ENCODE measurements around the gene RASAL2. TPM values are rescaled to one million over a fixed set of nuclear protein-coding genes. Genes with fewer than 3 reads are reported as not detected.
"Not testable (repeated sequence)": the region's sequence is repeated elsewhere in the genome, so short reads cannot be mapped to it uniquely, and the experiment has no call there.

Gene RASAL2
- total RNA-seq, 2 donors from 2014 or later = 9.9 to 20.4 TPM

- H3K27me3 ChIP-seq = no peaks in the 10 kb centered on the region
- no peak overlapping the region for H3K4me3 ChIP-seq
- no peak for TF ChIP-seq CTCF (IDR thresholded peaks at IDR 0.05)
- TF ChIP-seq POLR2A (IDR thresholded peaks at IDR 0.05) = no peak
- H3K9me3 ChIP-seq = no peaks in the 10 kb centered on the region
- WGBS, 2 donors = 23 to 25% methylated on average over 1 of the region's 1 CpG
- peaks cover 6% of the 10 kb centered on the region for H3K4me1 ChIP-seq
- H3K27ac ChIP-seq = no peak overlapping the region
- no peaks in the 10 kb centered on the region for H3K36me3 ChIP-seq (replicated peaks in 1 of 2; ENCODE audit: insufficient read depth in 1 of 2, low read depth in 2 of 2)
- no peak for DNase-seq
- ATAC-seq = no peak
- intact Hi-C loops (cut with DNase I) = no loop called here
These were observed 145.0 kb downstream of the RASAL2 start for GRCh38 chr1:178238722-178239510.

- intact Hi-C loops (cut with DNase I) = no loop called here
- 90 to 91% methylated on average over 1 of the region's 1 CpG for WGBS, 2 donors
- H3K36me3 ChIP-seq (replicated peaks in 1 of 2; ENCODE audit: insufficient read depth in 1 of 2, low read depth in 2 of 2) = no peaks in the 10 kb centered on the region
- peaks cover 6% of the 10 kb centered on the region for H3K4me1 ChIP-seq
- no peaks in the 10 kb centered on the region for H3K9me3 ChIP-seq
- no peak overlapping the region for H3K27ac ChIP-seq
- DNase-seq = no peak
- no peaks in the 10 kb centered on the region for H3K27me3 ChIP-seq
- no peak overlapping the region for H3K4me3 ChIP-seq
- ATAC-seq = no peak
- no peak for TF ChIP-seq CTCF (IDR thresholded peaks at IDR 0.05)
- no peak for TF ChIP-seq POLR2A (IDR thresholded peaks at IDR 0.05)
These were observed 147.2 kb downstream of the RASAL2 start for GRCh38 chr1:178241057-178241456.

- Histone ChIP-seq H3K9me3 (no peaks in the 10 kb centered on the region), H3K36me3 (replicated peaks in 1 of 2; ENCODE audit: insufficient read depth in 1 of 2, low read depth in 2 of 2) (no peaks in the 10 kb centered on the region), H3K4me1 (peaks cover 6% of the 10 kb centered on the region), H3K4me3 (no peak overlapping the region), H3K27ac (no peak overlapping the region), H3K27me3 (no peaks in the 10 kb centered on the region)
- TF ChIP-seq POLR2A (IDR thresholded peaks at IDR 0.05) = no peak
- no peak for TF ChIP-seq CTCF (IDR thresholded peaks at IDR 0.05)
- ATAC-seq (no peak), DNase-seq (no peak)
- intact Hi-C loops (cut with DNase I) = no loop called here
These were observed 147.9 kb downstream of the RASAL2 start for GRCh38 chr1:178241837-178242236.

- DNase-seq = no peak
- Histone ChIP-seq H3K27ac (no peak overlapping the region), H3K36me3 (replicated peaks in 1 of 2; ENCODE audit: insufficient read depth in 1 of 2, low read depth in 2 of 2) (no peaks in the 10 kb centered on the region), H3K4me1 (peaks cover 6% of the 10 kb centered on the region), H3K27me3 (no peaks in the 10 kb centered on the region), H3K9me3 (no peaks in the 10 kb centered on the region), H3K4me3 (no peak overlapping the region)
- TF ChIP-seq POLR2A (IDR thresholded peaks at IDR 0.05) = no peak
- no peak for TF ChIP-seq CTCF (IDR thresholded peaks at IDR 0.05)
- intact Hi-C loops (cut with DNase I) = no loop called here
- WGBS, 2 donors = 75 to 80% methylated on average over 1 of the region's 1 CpG
- no peak for ATAC-seq
These were observed 149.2 kb downstream of the RASAL2 start for GRCh38 chr1:178243119-178243518.

GRCh38 chr1:178243890-178244289 lies 150.0 kb downstream of the RASAL2 start:
- peaks cover 2% of the 10 kb centered on the region for H3K4me1 ChIP-seq
- DNase-seq = no peak
- no peak overlapping the region for H3K4me3 ChIP-seq
- no peaks in the 10 kb centered on the region for H3K9me3 ChIP-seq
- no peak for TF ChIP-seq POLR2A (IDR thresholded peaks at IDR 0.05)
- TF ChIP-seq CTCF (IDR thresholded peaks at IDR 0.05) = no peak
- 63 to 66% methylated on average over 2 of the region's 2 CpGs for WGBS, 2 donors
- ATAC-seq = no peak
- H3K27ac ChIP-seq = no peak overlapping the region
- H3K27me3 ChIP-seq = no peaks in the 10 kb centered on the region
- H3K36me3 ChIP-seq (replicated peaks in 1 of 2; ENCODE audit: insufficient read depth in 1 of 2, low read depth in 2 of 2) = no peaks in the 10 kb centered on the region
- intact Hi-C loops (cut with DNase I) = no loop called here

GRCh38 chr1:178248284-178248683 lies 154.4 kb downstream of the RASAL2 start:
- intact Hi-C loops (cut with DNase I); H3K9me3 ChIP-seq; DNase-seq; H3K4me3 ChIP-seq; H3K27me3 ChIP-seq; H3K27ac ChIP-seq; ATAC-seq; H3K4me1 ChIP-seq; H3K36me3 ChIP-seq (replicated peaks in 1 of 2; ENCODE audit: insufficient read depth in 1 of 2, low read depth in 2 of 2): not testable (repeated sequence)
- 85 to 95% methylated on average over 3 of the region's 3 CpGs for WGBS, 2 donors

GRCh38 chr1:178253581-178253980 lies 159.7 kb downstream of the RASAL2 start:
- intact Hi-C loops (cut with DNase I); ATAC-seq; H3K4me1 ChIP-seq; H3K4me3 ChIP-seq; DNase-seq; H3K9me3 ChIP-seq; H3K27ac ChIP-seq; H3K27me3 ChIP-seq; H3K36me3 ChIP-seq (replicated peaks in 1 of 2; ENCODE audit: insufficient read depth in 1 of 2, low read depth in 2 of 2): not testable (repeated sequence)
- 89 to 94% methylated on average over 3 of the region's 3 CpGs for WGBS, 2 donors
